Measurements from ENCODE around the gene OR52E4. TPM values are rescaled to one million over a fixed set of nuclear protein-coding genes. Genes with fewer than 3 reads are reported as not detected.

The OR52E4 gene
- total RNA-seq, 4 donors from 2014 or later, result not detected

DNA sequence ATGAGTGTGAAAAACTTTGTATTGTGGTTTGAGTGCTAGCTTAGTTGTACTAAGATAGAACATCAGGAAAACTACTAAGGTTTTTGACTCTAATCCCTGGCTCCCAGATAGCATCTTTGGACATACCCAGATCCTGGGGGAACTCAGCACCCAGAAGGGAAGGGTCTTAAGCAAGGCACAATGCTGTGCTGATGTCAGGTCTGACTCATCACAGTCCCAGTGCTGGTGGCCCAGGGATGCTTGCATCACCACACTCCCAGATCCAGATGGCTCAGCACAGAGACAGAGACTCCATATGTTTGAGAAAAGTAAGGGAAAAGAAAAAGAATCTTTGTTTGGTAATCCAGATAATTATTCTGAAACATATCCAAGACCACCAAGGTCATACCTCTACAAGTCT lies 43.4 kb downstream of the OR52E4 start:
- Histone ChIP-seq H3K4me3 (no peak overlapping the region), H3K27me3 (no peaks in the 10 kb centered on the region), H3K36me3 (no peaks in the 10 kb centered on the region), H3K9me3 (peaks cover 0 to 37% (median 0%) of the 10 kb centered on the region in 4 donors), H3K27ac (no peak overlapping the region), H3K4me1 (no peaks in the 10 kb centered on the region)
- TF ChIP-seq, protein P1, sequence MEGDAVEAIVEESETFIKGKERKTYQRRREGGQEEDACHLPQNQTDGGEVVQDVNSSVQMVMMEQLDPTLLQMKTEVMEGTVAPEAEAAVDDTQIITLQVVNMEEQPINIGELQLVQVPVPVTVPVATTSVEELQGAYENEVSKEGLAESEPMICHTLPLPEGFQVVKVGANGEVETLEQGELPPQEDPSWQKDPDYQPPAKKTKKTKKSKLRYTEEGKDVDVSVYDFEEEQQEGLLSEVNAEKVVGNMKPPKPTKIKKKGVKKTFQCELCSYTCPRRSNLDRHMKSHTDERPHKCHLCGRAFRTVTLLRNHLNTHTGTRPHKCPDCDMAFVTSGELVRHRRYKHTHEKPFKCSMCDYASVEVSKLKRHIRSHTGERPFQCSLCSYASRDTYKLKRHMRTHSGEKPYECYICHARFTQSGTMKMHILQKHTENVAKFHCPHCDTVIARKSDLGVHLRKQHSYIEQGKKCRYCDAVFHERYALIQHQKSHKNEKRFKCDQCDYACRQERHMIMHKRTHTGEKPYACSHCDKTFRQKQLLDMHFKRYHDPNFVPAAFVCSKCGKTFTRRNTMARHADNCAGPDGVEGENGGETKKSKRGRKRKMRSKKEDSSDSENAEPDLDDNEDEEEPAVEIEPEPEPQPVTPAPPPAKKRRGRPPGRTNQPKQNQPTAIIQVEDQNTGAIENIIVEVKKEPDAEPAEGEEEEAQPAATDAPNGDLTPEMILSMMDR (IDR thresholded peaks at IDR 0.05), result no peak
- TF ChIP-seq EP300 (IDR thresholded peaks at IDR 0.05), result no peak
- no peak for TF ChIP-seq POLR2A (IDR thresholded peaks at IDR 0.05)
- no peak for DNase-seq (ENCODE audit: low spot score in 2 of 2)

- H3K4me3 ChIP-seq, result no peak overlapping the region
- TF ChIP-seq EP300 (IDR thresholded peaks at IDR 0.05) (no peak), POLR2A (IDR thresholded peaks at IDR 0.05) (no peak)
- TF ChIP-seq, protein P1 (IDR thresholded peaks at IDR 0.05), result no peak
- H3K36me3 ChIP-seq, result no peaks in the 10 kb centered on the region
- H3K27me3 ChIP-seq, result no peaks in the 10 kb centered on the region
- no peaks in the 10 kb centered on the region for H3K4me1 ChIP-seq
- peaks cover 0 to 56% (median 0%) of the 10 kb centered on the region in 4 donors for H3K9me3 ChIP-seq
- no peak for DNase-seq (ENCODE audit: low spot score in 2 of 2)
- no peak overlapping the region for H3K27ac ChIP-seq
- 93 to 98% methylated on average over 17 of the region's 17 CpGs for WGBS, 2 donors
These were observed 47.8 kb downstream of the OR52E4 start for GRCh38 chr11:5928271-5928670.

DNA sequence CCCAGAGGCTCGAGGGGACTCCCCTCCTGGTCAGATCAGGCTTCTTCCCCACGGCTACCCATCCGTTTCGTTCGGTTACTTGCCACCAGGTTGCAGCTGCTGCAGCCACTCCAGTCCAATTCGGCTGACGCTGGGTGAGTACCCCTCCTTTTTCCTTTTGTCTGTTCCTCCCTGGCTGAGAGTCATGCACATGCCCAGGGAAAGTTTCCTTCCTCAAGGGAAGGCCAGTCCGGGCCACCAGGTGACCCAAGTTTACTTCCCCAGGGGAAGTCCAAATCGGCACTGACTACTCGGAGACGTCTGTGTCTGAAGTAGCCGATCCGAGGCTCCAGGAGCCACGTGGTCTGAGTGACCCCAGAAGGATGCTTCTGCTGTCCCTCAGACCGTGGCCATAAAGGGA lies 48.4 kb downstream of the OR52E4 start:
- no peaks in the 10 kb centered on the region for H3K36me3 ChIP-seq
- H3K9me3 ChIP-seq, result peaks cover 0 to 51% (median 0%) of the 10 kb centered on the region in 4 donors
- H3K4me1 ChIP-seq, result no peaks in the 10 kb centered on the region
- H3K27me3 ChIP-seq, result no peaks in the 10 kb centered on the region
- no peak overlapping the region for H3K27ac ChIP-seq
- H3K4me3 ChIP-seq, result no peak overlapping the region
- TF ChIP-seq, protein P1 (IDR thresholded peaks at IDR 0.05), result no peak
- TF ChIP-seq POLR2A (IDR thresholded peaks at IDR 0.05) (no peak), EP300 (IDR thresholded peaks at IDR 0.05) (no peak)
- WGBS, 2 donors, result 82 to 89% methylated on average over 15 of the region's 15 CpGs
- DNase-seq (ENCODE audit: low spot score in 2 of 2), result no peak

- no peak overlapping the region for H3K4me3 ChIP-seq
- peaks cover 0 to 43% (median 0%) of the 10 kb centered on the region in 4 donors for H3K9me3 ChIP-seq
- no peak for DNase-seq (ENCODE audit: low spot score in 2 of 2)
- TF ChIP-seq POLR2A (IDR thresholded peaks at IDR 0.05), result no peak
- TF ChIP-seq EP300 (IDR thresholded peaks at IDR 0.05), result no peak
- TF ChIP-seq, protein P1 (IDR thresholded peaks at IDR 0.05), result no peak
- no peaks in the 10 kb centered on the region for H3K36me3 ChIP-seq
- no peaks in the 10 kb centered on the region for H3K27me3 ChIP-seq
- no peaks in the 10 kb centered on the region for H3K4me1 ChIP-seq
- H3K27ac ChIP-seq, result no peak overlapping the region
- WGBS, 2 donors, result 90 to 94% methylated on average over 31 of the region's 31 CpGs
These were observed 49.3 kb downstream of the OR52E4 start for GRCh38 chr11:5929571-5930368.

DNA sequence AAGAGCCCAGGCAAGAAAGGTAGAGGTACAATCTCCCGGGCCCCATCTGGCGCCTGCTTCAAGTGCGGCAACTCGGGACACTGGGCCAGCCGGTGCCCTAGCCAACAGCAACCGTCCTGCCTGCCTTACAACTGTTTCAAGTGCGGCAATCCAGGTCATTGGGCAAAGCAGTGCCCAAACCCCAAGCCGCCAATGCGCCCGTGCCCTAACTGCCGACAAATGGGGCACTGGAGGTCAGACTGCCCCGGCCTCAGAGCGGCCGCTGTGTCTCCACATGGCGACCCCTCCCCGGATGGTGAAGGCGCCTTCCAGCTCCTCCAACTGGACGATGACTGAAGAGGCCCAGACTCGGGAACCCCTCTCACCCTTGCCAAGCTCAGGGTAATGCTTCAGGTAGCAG lies 50.2 kb downstream of the OR52E4 start:
- WGBS, 2 donors, result 93% methylated on average over 14 to 19 of the region's 19 CpGs

More for the DNA sequence above, 50.2 kb downstream of the OR52E4 start:
- peaks cover 0 to 42% (median 0%) of the 10 kb centered on the region in 4 donors for H3K9me3 ChIP-seq
- H3K36me3 ChIP-seq, result no peaks in the 10 kb centered on the region
- H3K27me3 ChIP-seq, result no peaks in the 10 kb centered on the region
- no peaks in the 10 kb centered on the region for H3K4me1 ChIP-seq
- no peak overlapping the region for H3K4me3 ChIP-seq
- TF ChIP-seq EP300 (IDR thresholded peaks at IDR 0.05), result no peak
- TF ChIP-seq, protein P1 (IDR thresholded peaks at IDR 0.05), result no peak
- no peak for TF ChIP-seq POLR2A (IDR thresholded peaks at IDR 0.05)
- H3K27ac ChIP-seq, result no peak overlapping the region
- DNase-seq (ENCODE audit: low spot score in 2 of 2), result no peak

Data from tibial nerve (tissue), 4 donors.